Natural killer cell treated with Interleukin-12 subunit alpha and Interleukin-12 subunit beta and Interleukin-15 and Interleukin-18, amount 100 ng/mL, for 72 hours (primary cell): ENCODE data around the gene UBE2F. TPM values are rescaled to one million over a fixed set of nuclear protein-coding genes. Genes with fewer than 3 reads are reported as not detected.
A peak's percentile ranks its signal among the peaks of the same experiment; 100 is the strongest.

ENCODE experiments used
- ATAC-seq, 2 donors: fragments of 150-1000 bp; cut with Tn5 transposase in 1 of 2; sonication (Bioruptor Pico), chemical (Tn5 transposase) in 1 of 2; 2 replicates each; pipeline ENCODE4 v1.10.0; 2021
- DNase-seq: peaks from one replicate; pipeline ENCODE4 v3.0.0; 2022; ENCODE audit warnings: low spot score
- H3K27ac Mint-ChIP-seq, 2 donors: 1 replicate in 1 of 2; 2 replicates in 1 of 2; pipeline ENCODE4 v1.8.0; 2022; ENCODE audit warnings: mixed read lengths in 2 of 2, mild to moderate bottlenecking in 1 of 2, moderate library complexity in 1 of 2
- H3K27me3 Mint-ChIP-seq, 2 donors: 1 replicate in 1 of 2; 2 replicates in 1 of 2; pipeline ENCODE4 v1.8.0; 2022; ENCODE audit warnings: mixed read lengths in 2 of 2
- H3K36me3 Mint-ChIP-seq: one replicate; pipeline ENCODE4 v1.8.0; 2022; ENCODE audit warnings: mixed read lengths
- H3K4me1 Mint-ChIP-seq, 2 donors: 1 replicate in 1 of 2; 2 replicates in 1 of 2; pipeline ENCODE4 v1.8.0; 2022; ENCODE audit warnings: low read depth in 2 of 2, mixed read lengths in 2 of 2, mild to moderate bottlenecking in 1 of 2
- H3K4me3 Mint-ChIP-seq: one replicate; pipeline ENCODE4 v1.8.0; 2022; ENCODE audit warnings: mixed read lengths
- H3K9me3 Mint-ChIP-seq: 2 replicates; pipeline ENCODE4 v1.8.0; 2022; ENCODE audit warnings: mixed read lengths
- total RNA-seq, 2 donors: library from RNA; stranded (reverse); gene quantifications; one replicate each; pipeline ENCODE4 v1.2.3, GENCODE V29; 2022

UBE2F gene
- total RNA-seq, 2 donors from 2014 or later, result 51.3 to 78.0 TPM

DNA sequence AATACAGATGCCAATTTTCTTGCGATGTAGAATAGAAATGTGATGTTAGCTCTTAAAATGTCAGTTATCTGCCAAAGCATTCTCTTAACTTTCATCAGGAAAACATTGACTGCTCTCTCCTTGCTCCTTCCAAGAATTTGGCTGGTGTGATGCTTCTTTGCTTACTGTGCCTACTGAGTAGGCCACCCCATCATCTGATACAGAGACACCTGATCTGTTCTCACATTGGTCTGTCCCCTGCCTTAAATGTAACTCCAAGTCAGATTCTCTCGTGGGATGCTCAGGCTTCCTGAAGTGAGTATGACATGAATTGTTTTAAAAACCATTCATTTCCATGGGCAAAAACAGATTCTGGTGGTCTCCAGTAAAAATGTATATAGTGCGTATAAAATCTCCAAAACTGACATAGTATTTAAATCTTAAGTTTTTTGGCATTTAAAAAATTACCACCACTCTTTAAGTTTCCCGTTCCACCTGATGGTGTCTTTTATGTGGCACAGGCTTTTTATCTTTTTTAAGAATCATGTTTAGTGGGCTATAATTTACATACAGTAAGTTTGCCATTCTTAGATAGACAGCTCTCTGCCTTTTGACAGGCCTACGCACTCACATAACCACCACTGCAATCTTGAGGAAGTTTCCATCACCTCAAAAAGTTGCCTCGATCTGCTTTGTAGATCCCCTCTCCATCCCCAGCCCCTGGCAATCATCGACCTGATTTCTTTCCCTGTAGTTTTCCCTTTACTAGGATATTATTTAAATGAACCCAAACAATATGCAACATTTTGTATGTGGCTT lies 36.6 kb downstream of the UBE2F start:
- Mint-ChIP-seq H3K27me3 (no peaks in the 10 kb centered on the region), H3K9me3 (no peaks in the 10 kb centered on the region), H3K27ac (peak overlapping the region; percentile 82 to 97), H3K4me1 (peaks cover 47 to 58% of the 10 kb centered on the region in 2 donors), H3K36me3 (peaks cover 13% of the 10 kb centered on the region), H3K4me3 (peak overlapping the region; percentile 68)
- DNase-seq, result no peak
- peak; percentile 61 to 73 for ATAC-seq

DNA sequence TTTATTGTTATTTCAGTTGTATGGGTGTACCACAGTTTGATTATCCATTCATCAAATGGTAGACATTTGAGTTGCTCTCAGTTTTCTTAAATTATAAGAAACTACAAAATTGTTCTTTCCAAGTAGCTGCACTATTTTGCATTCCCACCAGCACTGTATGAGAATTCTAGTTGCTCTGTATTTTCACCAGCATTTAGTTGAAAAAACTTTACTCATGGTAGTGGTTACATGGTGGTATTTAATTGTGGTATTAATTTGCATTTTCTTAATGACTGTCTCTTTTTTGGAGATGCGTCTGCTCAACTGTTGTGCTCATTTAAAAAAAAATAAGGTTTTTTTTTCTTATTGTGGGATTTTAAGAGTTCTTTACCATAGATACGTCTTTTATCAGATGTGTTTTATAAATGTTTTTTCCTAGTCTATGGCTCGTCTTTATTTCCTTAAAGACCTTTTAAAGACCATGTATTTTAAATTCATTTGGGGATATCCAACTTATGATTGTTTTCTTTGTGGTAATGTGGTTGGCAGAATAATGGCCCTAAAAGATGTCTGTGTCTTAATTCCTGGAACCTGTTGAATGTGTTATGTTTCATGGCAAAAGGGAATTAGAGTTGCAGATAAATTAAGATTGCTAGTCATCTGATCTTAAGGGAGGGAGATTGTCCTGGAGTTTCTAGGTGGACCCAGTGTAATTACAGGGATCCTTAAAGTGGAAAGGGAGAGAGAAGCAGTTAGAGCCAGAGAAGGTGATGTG lies 37.4 kb downstream of the UBE2F start:
- Mint-ChIP-seq H3K4me1 (peaks cover 48 to 60% of the 10 kb centered on the region in 2 donors), H3K36me3 (peaks cover 11% of the 10 kb centered on the region), H3K27me3 (no peaks in the 10 kb centered on the region), H3K4me3 (peak overlapping the region; percentile 68), H3K27ac (peak overlapping the region; percentile 82 to 97), H3K9me3 (no peaks in the 10 kb centered on the region)
- ATAC-seq (peak; percentile 74 to 75), DNase-seq (no peak)

GRCh38 chr2:238005528-238005927 lies 38.7 kb downstream of the UBE2F start:
- Mint-ChIP-seq H3K4me1 (peaks cover 51 to 59% of the 10 kb centered on the region in 2 donors), H3K36me3 (peaks cover 6% of the 10 kb centered on the region), H3K9me3 (no peaks in the 10 kb centered on the region), H3K4me3 (no peak overlapping the region), H3K27ac (peak overlapping the region; percentile 29 to 97), H3K27me3 (no peaks in the 10 kb centered on the region)
- DNase-seq (no peak), ATAC-seq (no peak)

DNA sequence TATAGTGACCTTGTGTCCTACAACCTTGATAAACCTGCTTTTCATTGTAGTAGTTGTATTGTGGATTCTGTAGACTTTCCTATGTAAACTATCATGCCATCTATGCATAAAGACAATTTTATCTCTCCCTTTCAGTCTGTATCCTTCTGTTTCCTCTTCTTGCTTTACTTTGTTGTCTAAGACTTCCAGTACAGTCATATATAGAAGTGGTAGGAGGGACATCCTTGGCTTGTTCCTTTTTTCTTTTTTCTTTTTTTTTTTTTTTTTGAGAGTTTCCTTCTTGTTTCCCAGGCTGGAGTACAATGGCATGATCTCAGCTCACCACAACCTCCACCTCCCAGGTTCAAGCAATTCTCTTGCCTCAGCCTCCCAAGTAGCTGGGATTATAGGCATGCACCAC lies 39.7 kb downstream of the UBE2F start:
- ATAC-seq, result no peak
- no peaks in the 10 kb centered on the region for H3K9me3 Mint-ChIP-seq
- H3K4me1 Mint-ChIP-seq, result peaks cover 59 to 68% of the 10 kb centered on the region in 2 donors
- no peak overlapping the region for H3K4me3 Mint-ChIP-seq
- no peaks in the 10 kb centered on the region for H3K27me3 Mint-ChIP-seq
- peak overlapping the region in 1 of 2 donors; percentile 97 for H3K27ac Mint-ChIP-seq
- H3K36me3 Mint-ChIP-seq, result peaks cover 6% of the 10 kb centered on the region
- no peak for DNase-seq

- Mint-ChIP-seq H3K4me3 (no peak overlapping the region), H3K36me3 (peaks cover 6% of the 10 kb centered on the region), H3K4me1 (peaks cover 63 to 64% of the 10 kb centered on the region in 2 donors), H3K9me3 (no peaks in the 10 kb centered on the region), H3K27me3 (no peaks in the 10 kb centered on the region), H3K27ac (peak overlapping the region in 1 of 2 donors; percentile 20)
- DNase-seq, result no peak
- no peak for ATAC-seq
These were observed 41.1 kb downstream of the UBE2F start for GRCh38 chr2:238007924-238008323.

DNA sequence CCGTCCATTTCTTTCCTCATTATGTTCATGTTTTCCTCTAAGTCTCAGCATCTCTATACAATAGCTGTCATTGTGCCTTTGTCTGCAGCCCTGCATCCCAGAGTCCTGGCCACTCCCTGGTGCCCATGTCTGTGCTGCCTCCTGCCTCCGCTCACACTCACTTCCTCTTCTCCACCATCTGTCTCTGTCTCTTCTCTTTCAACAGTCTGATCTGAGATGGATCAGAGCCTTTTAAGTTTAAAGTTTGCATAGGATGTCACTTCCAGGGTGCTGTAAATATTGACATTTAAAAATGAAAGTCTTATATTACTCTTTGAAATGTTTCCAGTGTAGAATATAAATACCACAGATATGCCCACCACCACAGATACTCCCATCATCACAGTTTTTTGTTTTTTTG lies 42.7 kb downstream of the UBE2F start:
- peaks cover 6% of the 10 kb centered on the region for H3K36me3 Mint-ChIP-seq
- H3K27ac Mint-ChIP-seq, result peak overlapping the region; percentile 7 to 20
- ATAC-seq, result no peak
- DNase-seq, result no peak
- no peaks in the 10 kb centered on the region for H3K9me3 Mint-ChIP-seq
- H3K4me1 Mint-ChIP-seq, result peaks cover 52 to 62% of the 10 kb centered on the region in 2 donors
- H3K4me3 Mint-ChIP-seq, result no peak overlapping the region
- no peaks in the 10 kb centered on the region for H3K27me3 Mint-ChIP-seq

- no peaks in the 10 kb centered on the region for H3K27me3 Mint-ChIP-seq
- DNase-seq (no peak), ATAC-seq (no peak)
- peak overlapping the region in 1 of 2 donors; percentile 20 for H3K27ac Mint-ChIP-seq
- no peak overlapping the region for H3K4me3 Mint-ChIP-seq
- no peaks in the 10 kb centered on the region for H3K9me3 Mint-ChIP-seq
- H3K4me1 Mint-ChIP-seq, result peaks cover 47 to 57% of the 10 kb centered on the region in 2 donors
- peaks cover 6% of the 10 kb centered on the region for H3K36me3 Mint-ChIP-seq
These were observed 43.8 kb downstream of the UBE2F start for GRCh38 chr2:238010572-238010971.

GRCh38 chr2:238013806-238014205 lies 47.0 kb downstream of the UBE2F start:
- peaks cover 5% of the 10 kb centered on the region for H3K36me3 Mint-ChIP-seq
- DNase-seq (no peak), ATAC-seq (no peak)
- H3K27me3 Mint-ChIP-seq, result no peaks in the 10 kb centered on the region
- H3K4me3 Mint-ChIP-seq, result no peak overlapping the region
- peaks cover 33 to 51% of the 10 kb centered on the region in 2 donors for H3K4me1 Mint-ChIP-seq
- no peaks in the 10 kb centered on the region for H3K9me3 Mint-ChIP-seq
- peak overlapping the region in 1 of 2 donors; percentile 63 for H3K27ac Mint-ChIP-seq

- H3K27ac Mint-ChIP-seq, result peak overlapping the region in 1 of 2 donors; percentile 69
- ATAC-seq, result no peak
These were observed 48.9 kb downstream of the UBE2F start for GRCh38 chr2:238015705-238016104.

GRCh38 chr2:238016526-238016925 lies 49.7 kb downstream of the UBE2F start:
- Mint-ChIP-seq H3K4me3 (no peak overlapping the region), H3K9me3 (no peaks in the 10 kb centered on the region), H3K4me1 (peaks cover 14 to 51% of the 10 kb centered on the region in 2 donors), H3K36me3 (peaks cover 8% of the 10 kb centered on the region), H3K27ac (peak overlapping the region in 1 of 2 donors; percentile 69), H3K27me3 (no peaks in the 10 kb centered on the region)
- ATAC-seq (peak; percentile 46 to 53), DNase-seq (no peak)

More at GRCh38 chr2:238015705-238016104, 48.9 kb downstream of the UBE2F start:
- H3K36me3 Mint-ChIP-seq, result peaks cover 5% of the 10 kb centered on the region
- H3K27me3 Mint-ChIP-seq, result no peaks in the 10 kb centered on the region
- H3K4me3 Mint-ChIP-seq, result no peak overlapping the region
- DNase-seq, result no peak
- peaks cover 22 to 51% of the 10 kb centered on the region in 2 donors for H3K4me1 Mint-ChIP-seq
- H3K9me3 Mint-ChIP-seq, result no peaks in the 10 kb centered on the region

DNA sequence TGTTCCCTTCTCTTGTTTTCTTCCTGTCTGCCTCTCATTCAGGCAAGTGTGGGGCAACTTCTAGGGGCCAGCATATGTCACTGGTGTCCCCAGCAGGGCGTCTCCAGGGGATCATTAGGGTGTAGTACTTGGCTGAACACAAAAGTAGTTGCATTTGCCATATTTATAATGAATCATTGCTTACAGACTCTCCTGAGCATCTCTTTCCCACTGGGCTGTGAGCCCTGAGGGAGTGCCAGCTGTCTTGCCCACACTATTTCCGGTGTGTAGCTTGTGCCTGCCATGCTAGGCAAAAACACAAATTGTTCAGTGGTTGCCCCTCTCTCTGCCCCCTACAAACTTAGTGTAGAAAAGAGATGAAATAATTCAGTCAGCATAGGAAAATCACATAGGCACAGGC lies 53.1 kb downstream of the UBE2F start:
- DNase-seq, result no peak
- Mint-ChIP-seq H3K4me3 (no peak overlapping the region), H3K9me3 (no peaks in the 10 kb centered on the region), H3K4me1 (peaks cover 26 to 58% of the 10 kb centered on the region in 2 donors), H3K27ac (peak overlapping the region; percentile 23 to 86), H3K27me3 (no peaks in the 10 kb centered on the region), H3K36me3 (peaks cover 12% of the 10 kb centered on the region)
- no peak for ATAC-seq

- H3K9me3 Mint-ChIP-seq, result no peaks in the 10 kb centered on the region
- no peak for DNase-seq
- ATAC-seq, result no peak
- H3K36me3 Mint-ChIP-seq, result peaks cover 12% of the 10 kb centered on the region
- peak overlapping the region in 1 of 2 donors; percentile 86 for H3K27ac Mint-ChIP-seq
- H3K27me3 Mint-ChIP-seq, result no peaks in the 10 kb centered on the region
- H3K4me3 Mint-ChIP-seq, result no peak overlapping the region
- H3K4me1 Mint-ChIP-seq, result peaks cover 34 to 66% of the 10 kb centered on the region in 2 donors
These were observed 54.0 kb downstream of the UBE2F start for GRCh38 chr2:238020816-238021215.

- Mint-ChIP-seq H3K4me3 (no peak overlapping the region), H3K27me3 (no peaks in the 10 kb centered on the region), H3K36me3 (peaks cover 12% of the 10 kb centered on the region), H3K9me3 (no peaks in the 10 kb centered on the region), H3K27ac (peak overlapping the region in 1 of 2 donors; percentile 86), H3K4me1 (peaks cover 34 to 63% of the 10 kb centered on the region in 2 donors)
- DNase-seq, result no peak
- ATAC-seq, result no peak
These were observed 54.5 kb downstream of the UBE2F start for GRCh38 chr2:238021327-238021726.
